ENCODE measurements around the gene SERPINA6.
"Not testable (repeated sequence)": the region's sequence is repeated elsewhere in the genome, so short reads cannot be mapped to it uniquely, and the experiment has no call there.

SERPINA6 gene

GRCh38 chr14:94328196-94328595 lies 5.1 kb upstream of the SERPINA6 start:
- no peak for DNase-seq

GRCh38 chr14:94321421-94322271 lies 1.5 kb downstream of the SERPINA6 start:
- no peak for DNase-seq

- DNase-seq, result no peak
These were observed 2.9 kb downstream of the SERPINA6 start for GRCh38 chr14:94320243-94320642.

GRCh38 chr14:94317259-94317658 lies 5.9 kb downstream of the SERPINA6 start:
- no peak for DNase-seq

GRCh38 chr14:94316692-94317091 lies 6.4 kb downstream of the SERPINA6 start:
- no peak for DNase-seq

- no peak for DNase-seq
These were observed 8.2 kb downstream of the SERPINA6 start for GRCh38 chr14:94314890-94315289.

GRCh38 chr14:94313991-94314655 lies 9.0 kb downstream of the SERPINA6 start:
- no peak for DNase-seq

GRCh38 chr14:94312481-94313246 lies 10.5 kb downstream of the SERPINA6 start:
- DNase-seq, result no peak

GRCh38 chr14:94310248-94310647 lies 12.9 kb downstream of the SERPINA6 start:
- no peak for DNase-seq

GRCh38 chr14:94309721-94310120 lies 13.4 kb downstream of the SERPINA6 start:
- DNase-seq, result no peak

GRCh38 chr14:94307410-94307992 lies 15.6 kb downstream of the SERPINA6 start:
- DNase-seq, result no peak

GRCh38 chr14:94306047-94306978 lies 16.8 kb downstream of the SERPINA6 start:
- no peak for DNase-seq

GRCh38 chr14:94305620-94306019 lies 17.5 kb downstream of the SERPINA6 start:
- DNase-seq, result no peak

- no peak for DNase-seq
These were observed 18.9 kb downstream of the SERPINA6 start for GRCh38 chr14:94304243-94304642.

GRCh38 chr14:94303111-94303510 lies 20.0 kb downstream of the SERPINA6 start:
- no peak for DNase-seq

GRCh38 chr14:94298130-94298529 lies 25.0 kb downstream of the SERPINA6 start:
- DNase-seq, result no peak

GRCh38 chr14:94296181-94296545 lies 27.0 kb downstream of the SERPINA6 start:
- not testable (repeated sequence) for DNase-seq

- no peak for DNase-seq
These were observed 27.6 kb downstream of the SERPINA6 start for GRCh38 chr14:94295360-94296180.

- DNase-seq, result no peak
These were observed 29.6 kb downstream of the SERPINA6 start for GRCh38 chr14:94293578-94293924.

Data from anterior cingulate cortex (tissue), 58 donors.